Endometrium (tissue), 2 donors: ENCODE data around the gene ECM2.
A peak's percentile ranks its signal among the peaks of the same experiment; 100 is the strongest.

Experiments used
- FAIRE-seq: peaks from 2 replicates; lab custom pipeline; 2012; peaks lifted over from hg19 to GRCh38; lab: Jason Lieb, UNC
- donor health status: control.
- donor health status: control.

Gene ECM2

GRCh38 chr9:92500725-92501124 lies 35.1 kb downstream of the ECM2 start:
- no peak for FAIRE-seq

- FAIRE-seq: no peak
Measured at GRCh38 chr9:92499701-92500100, 36.1 kb downstream of the ECM2 start.

DNA sequence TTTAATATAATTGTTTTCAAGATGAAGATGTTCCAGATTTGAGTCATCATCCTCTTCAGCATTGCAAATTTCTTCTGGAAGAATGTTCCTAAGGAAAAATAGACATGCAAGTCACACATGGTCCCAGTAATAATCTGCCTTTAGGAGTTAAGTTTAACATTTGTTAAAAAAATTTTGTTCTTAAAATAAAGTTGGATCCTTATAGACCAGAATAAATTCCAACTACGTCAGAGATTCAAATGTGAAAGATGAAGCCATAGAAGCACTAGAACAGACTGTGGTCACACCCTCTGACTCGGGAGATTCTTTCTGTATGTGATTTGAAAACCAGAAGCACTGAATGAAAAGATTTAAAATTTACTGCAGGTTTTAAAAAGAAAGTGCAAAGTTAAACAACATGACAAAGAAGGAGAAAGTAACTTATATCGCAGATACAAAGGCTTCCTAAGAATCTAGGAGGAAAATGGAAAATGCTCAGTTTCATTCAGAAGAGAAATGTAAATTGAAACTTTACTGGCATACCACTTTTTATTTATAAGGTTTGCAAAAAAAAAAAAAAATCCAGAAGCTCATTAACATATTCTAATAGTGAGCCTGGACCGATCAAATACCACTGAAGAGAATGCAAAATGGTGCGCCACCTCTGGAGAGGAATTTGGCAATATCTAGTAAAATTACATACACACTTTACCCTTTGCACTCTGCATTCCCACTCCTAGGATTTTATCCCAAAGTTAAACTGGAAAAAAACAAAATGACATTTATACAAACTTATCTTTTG lies 39.2 kb downstream of the ECM2 start:
- FAIRE-seq: no peak

- FAIRE-seq: no peak
Measured at GRCh38 chr9:92494856-92495255, 40.9 kb downstream of the ECM2 start.

DNA sequence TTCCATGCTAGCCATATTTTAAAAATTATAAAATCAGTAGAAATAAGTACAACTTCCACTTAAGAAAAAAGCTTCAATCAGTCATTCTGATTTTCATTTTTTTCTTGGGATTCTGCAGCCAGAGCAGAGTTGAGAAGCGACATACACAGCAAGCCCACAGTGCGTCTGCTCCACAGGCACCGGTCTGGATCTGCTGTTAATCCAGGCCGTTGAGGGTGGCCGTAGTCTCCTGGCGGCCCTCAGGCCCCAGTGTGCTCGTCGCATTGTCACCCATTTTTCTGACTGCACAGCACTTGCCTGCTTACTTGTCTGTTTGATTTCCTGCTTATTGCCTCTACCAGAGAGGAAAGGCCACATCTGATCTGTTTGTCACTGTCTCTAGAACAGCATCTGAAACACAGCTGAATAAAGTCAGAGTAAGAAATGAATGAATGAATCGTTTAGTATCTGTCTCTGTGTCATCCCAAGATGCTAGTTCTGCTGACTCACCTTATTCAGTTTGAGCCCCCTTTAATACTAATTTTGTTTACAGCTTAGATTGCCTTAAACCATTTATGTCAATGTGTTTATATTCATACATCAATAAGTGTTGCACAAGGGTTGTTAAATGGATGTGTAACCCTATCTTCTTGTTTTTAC lies 41.9 kb downstream of the ECM2 start:
- no peak for FAIRE-seq

DNA sequence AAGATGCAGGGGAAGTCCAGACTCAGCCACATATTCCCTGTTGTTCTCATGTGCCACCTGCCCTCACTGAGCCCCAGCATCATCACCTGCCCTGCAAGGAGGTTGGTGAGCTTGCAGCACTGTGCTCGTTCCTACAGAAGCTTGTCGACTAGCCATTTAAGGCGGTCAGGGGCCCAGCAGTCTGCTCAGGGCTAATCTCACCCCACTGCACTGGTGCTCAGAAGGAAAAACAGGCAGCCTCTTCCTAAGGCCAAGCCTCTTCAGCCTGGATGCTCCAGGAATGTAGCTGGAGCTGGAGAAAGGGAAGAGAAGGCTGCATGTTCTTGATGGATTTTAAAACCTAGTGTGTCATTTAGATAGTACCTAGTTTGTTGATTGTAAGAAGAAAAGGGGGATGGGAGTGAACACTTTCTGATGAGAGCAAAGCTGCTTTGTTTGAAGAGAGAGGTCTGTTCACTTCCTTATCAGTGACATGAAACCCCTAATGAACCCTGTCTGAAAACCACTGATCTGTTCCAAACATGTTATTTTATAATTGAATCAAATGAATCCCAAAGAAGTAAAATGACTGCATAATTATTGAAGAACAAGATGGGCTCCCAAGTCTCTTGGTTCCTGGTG lies 42.9 kb downstream of the ECM2 start:
- no peak for FAIRE-seq

DNA sequence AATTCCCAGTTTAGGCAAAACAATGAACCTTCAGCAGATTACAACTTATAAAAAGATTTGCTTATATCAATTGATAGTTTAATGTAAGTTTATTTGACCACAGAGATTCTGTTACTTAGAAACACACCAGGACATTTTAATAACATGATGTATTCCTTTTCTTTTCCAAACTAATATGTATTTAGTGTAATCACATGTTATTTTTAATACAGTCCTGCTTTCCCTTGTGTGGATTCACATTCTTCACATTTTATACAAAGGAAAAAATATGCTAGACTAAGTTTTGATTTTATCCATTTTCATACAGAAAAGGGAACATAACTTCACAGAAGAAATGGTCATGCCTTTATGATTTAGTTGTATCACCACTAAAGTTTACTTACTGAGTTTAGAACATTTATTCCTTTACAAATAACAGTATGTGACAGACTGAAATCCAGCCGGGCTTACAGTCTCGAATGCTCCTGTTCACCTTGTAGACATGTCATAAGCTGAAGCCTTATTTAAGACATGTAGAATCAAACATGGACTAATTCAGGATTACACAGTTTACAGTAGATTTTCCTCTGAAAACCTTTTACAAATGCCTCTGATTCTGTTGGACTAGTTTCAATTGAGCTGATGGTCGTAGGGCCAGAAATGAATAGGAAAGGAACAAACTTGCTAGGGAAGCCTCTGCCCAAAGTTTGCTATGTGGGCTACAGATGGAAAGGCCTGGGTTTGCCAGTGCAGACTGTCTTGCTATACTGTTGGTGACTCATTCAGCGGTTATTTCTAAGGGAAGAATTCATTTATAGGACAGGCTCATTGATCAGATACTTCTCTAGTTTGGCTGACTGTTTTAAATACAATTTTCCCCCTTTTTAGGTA lies 46.9 kb downstream of the ECM2 start:
- no peak for FAIRE-seq

DNA sequence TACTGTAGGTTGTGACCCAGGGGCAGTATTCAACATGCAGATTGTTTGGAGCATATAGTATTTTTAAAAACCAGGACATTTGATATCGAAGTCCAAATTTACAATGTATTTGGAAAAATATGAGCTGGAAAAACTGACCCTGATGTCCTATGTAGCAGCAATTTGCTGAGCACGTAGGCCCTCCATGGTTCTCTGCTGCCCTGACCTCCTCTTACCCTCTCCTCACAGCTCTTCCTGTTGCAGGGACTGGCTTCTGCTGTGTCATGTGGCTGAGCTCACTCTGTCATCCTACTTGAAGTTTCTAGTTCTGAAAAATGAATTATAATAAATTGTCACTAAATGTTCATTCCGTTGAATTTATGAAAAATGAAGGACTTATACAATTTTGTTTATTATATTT lies 49.4 kb downstream of the ECM2 start:
- no peak for FAIRE-seq

DNA sequence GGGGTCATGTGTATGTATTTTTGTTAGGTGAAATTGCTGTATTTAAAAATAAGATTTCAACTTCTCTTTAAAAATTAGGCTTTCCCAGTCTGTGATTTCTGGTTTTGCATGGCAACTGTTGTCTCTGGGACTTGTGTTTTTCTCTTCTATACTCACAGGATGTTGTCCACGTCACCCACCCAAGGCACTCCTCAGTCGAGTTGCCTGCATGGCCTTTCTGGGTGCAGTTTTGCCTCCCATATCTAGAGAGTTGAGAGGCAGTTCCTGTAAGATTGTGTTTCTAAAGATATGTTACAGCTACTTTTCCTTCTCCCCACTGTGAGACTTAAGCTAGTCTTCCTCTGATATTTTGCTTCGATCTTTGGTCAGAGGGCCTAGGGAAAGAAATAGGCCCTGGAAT lies 51.2 kb downstream of the ECM2 start:
- no peak for FAIRE-seq

- peak; percentile 21 for FAIRE-seq
Measured at GRCh38 chr9:92483627-92484545, 51.9 kb downstream of the ECM2 start.

GRCh38 chr9:92482805-92483204 lies 53.0 kb downstream of the ECM2 start:
- FAIRE-seq: no peak

GRCh38 chr9:92482329-92482728 lies 53.5 kb downstream of the ECM2 start, which contains the start of gene ASPN:
ASPN (minus strand) TSS chr9:92482506.
- FAIRE-seq: peak; percentile 95

DNA sequence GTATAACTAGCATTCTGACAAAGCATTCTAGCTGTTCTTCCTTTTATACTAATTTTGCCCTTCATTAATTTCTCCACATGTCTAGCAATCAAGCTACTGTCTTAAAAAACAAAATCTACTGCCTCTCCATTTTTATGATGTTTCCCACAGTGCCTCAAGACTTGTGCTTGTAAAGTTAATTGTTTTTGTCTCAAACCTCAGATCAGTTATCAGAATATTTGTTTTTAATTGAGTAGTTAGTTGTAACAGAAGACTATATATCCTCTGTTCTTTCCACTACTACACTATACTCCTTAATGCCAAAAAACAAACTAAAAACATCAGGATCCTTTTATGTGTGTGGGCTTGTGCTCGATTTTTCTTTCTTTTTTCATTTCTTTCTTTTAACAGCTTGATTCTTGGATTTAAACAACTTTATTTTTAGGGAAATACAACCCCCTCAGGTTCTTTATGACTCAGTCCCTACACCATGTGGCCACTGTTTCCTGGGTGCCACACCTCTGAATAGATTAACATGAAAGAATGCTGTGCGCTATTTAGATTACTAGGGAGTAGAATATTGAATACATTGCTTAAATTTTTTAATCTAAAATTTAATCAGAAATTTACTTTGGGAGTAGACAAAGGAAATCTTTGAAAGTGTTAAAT lies 54.7 kb downstream of the ECM2 start:
- FAIRE-seq: peak; percentile 90

- no peak for FAIRE-seq
Measured at GRCh38 chr9:92480291-92480771, 55.5 kb downstream of the ECM2 start.

- no peak for FAIRE-seq
Measured at GRCh38 chr9:92479346-92479745, 56.4 kb downstream of the ECM2 start.

DNA sequence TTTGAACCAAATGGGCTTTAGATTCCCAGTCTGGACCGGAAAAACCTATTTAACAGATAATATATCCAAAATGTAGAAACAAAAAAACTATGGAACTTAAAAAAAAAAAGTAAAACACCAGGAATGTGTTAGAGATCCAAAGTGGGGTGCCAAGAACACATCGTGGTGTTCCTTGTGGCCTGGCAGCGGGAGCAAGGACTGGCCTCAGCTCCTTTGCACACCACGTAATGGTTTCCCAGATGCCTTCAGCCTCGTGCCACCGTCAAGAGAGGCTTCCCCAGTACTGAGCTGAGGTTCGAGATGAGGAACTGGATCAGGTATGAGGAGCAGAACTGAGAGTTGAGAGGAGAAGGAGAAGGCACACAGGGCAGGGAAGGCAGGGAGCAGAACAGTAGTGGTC lies 57.0 kb downstream of the ECM2 start:
- no peak for FAIRE-seq

- no peak for FAIRE-seq
Measured at GRCh38 chr9:92476962-92477361, 58.8 kb downstream of the ECM2 start.

DNA sequence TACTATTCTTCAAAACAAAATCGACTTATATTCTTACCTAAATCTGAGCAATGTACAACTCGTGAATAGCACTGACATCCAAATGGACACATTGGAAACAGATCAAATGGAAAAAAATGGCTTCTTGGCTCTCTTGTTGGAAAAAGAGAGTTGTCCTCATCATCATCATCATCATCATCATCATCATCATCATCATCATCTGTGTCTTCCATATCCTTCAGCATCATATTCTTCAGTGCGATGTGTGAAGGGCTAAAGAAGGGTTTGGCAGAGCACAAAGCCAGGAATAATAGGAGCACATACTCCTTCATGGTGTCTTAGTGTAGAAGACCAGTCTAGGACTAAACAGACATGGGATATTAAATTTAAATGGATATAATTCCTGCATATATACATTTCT lies 61.2 kb downstream of the ECM2 start:
- no peak for FAIRE-seq

DNA sequence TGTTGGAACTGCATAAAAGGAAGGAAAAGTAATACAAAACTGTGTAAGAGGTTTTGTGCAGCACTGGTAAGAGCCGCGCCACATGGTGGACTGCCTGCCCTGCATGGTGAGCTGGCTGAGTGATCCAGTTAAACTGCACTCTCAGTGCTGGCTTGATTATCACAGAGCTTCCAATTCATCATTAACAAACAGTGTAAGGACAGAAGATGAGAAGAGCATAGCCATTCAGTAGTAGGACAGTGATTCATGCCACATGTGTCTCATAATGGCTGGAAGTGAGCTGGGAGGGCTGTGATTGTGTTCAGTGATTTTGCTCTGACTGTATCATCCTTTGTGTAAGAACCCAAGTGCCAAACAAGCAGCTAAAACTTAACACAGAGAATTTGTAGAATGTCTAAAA lies 67.6 kb downstream of the ECM2 start:
- FAIRE-seq: no peak

DNA sequence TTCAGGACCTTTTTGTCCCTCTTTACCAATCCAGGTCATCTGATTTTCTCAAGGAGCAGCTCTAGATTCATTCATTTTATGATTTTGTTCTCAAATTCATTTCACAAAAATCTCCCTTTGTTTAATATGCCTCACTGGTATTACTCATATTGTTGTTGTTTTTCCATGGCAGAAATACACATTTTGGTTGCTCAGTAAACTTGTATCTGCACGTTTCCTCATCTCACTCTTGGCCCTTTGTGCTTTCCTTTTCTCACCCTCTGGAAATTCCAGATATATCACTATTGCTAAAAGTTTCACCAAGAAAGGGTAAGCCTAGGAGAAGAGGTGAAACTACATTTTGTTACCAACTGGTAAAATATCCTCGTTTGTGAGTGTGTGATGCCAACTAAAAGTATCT lies 68.3 kb downstream of the ECM2 start:
- FAIRE-seq: no peak

GRCh38 chr9:92467041-92467440 lies 68.7 kb downstream of the ECM2 start:
- no peak for FAIRE-seq
